T1000 (cell line): Measurements from ENCODE around the gene STAM2.

ENCODE experiments used
- DNase-seq: peaks from one replicate; lab custom pipeline; 2025; ENCODE audit warnings: mixed read lengths; lab: John Stamatoyannopoulos, UW

STAM2 gene

DNA sequence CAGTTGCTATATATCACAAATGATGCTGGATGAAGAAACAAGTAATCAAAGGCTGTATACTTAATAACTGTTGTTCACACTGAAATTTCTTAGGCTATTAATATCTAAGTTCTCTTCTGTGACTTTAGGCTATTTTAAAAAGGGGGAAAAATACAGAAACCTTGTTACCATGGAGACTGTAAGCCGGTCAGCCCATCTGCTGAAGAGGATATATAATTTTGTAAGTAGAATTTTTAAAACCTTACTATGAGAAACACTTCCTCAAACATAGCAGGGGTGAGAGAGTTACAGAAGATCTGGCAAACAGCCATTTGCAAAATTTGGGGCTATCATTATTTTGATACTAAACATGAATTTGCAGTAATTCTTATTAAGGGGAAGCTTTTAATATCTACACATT is 104.5 kb downstream of the STAM2 start:
- DNase-seq: no peak

DNA sequence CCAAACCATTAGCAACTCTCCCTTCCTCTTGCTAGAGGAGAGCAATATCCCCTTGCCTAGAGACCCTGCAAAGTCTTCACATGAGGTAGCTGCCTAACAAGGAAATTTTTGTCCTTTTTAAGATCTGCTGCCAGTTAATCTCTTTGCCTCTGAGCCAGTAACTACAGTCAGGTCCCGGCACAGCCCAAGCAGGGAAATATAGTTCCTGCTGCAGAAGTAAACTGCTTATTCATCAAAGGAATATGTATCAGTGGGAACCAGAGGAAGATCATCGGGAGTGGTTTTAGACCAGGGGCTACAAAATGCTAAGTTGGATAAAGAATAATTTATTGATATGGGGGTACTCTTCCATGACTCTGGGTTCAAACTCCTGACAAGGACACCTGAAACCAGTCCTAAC is 107.3 kb downstream of the STAM2 start:
- DNase-seq: no peak

DNA sequence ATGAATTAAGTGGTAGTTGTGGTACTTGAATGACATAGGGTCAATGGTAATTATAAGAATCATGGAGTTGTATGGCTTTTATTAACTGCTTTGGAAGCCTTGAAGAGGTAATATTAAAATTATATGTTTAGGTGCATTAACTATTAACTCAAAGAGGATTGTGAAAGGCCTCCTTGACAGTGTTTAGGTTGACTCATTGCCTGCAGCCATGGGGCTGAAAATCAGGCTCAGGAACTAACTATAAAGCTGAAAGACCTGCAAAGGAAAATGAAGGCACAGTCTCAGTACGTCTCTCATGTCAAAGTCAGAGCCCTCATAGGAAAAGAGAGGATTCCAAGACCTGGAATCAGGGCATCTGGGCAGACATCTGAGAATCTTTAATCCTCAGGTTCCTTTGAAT is 107.7 kb downstream of the STAM2 start:
- DNase-seq: no peak
